Amniotic epithelial cell (primary cell): ENCODE data around the gene KCNE1.
"Not testable (repeated sequence)": the region's sequence is repeated elsewhere in the genome, so short reads cannot be mapped to it uniquely, and the experiment has no call there.

ENCODE experiments used
- DNase-seq: peaks from one replicate; pipeline ENCODE4 v3.0.0-alpha.2; 2010; ENCODE audit warnings: low read depth

KCNE1 gene

GRCh38 chr21:34511181-34511580, 829 bp downstream of the KCNE1 start:
- peak; percentile 76 for DNase-seq

DNA sequence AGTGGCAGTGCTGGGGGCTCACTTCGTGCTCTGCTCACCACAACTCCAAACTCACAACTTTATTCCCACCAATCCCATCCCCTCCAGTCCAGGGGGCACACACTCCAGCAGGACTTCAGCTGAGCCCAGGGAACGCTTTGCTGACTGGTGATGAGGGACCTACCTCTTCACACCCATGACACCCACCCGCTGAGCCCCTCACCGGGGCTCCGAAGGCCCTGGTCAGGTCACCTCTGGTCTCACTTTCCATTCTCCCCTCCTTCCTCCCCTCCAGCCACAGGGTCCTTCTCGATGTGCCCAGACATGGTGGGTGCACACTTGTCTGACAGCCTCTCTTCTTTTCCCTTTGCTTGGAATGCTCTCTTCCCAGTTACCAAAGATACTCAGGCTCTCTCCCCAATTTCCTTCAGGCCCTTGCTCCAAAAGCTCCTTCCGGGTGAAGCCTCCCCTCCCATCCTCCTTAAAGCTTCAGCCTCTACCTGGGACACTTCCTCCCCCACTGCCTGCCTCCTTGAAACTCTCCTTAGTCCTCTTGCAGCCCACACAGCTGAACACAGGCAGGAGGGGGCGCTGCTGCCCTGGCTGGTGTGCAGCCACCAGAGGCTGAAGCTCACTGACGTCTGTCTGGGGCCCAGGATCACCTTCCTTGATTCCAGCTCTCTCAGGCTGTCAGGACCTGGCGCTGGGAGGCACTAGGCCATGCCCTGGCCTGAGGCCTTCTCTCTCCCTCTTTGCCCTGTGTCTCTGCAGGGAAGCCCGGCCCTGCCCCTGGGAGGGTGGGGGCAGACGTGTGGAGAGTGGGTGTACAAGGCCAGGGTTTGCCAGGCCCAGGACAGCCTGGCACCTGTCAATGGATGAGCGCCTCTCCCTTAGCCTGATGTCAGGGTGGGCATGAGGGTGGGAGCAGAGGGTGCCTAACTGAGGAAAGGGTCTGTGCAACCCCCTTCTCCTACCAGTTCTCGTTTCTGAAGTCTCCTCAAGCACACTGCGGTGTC, 1.6 kb downstream of the KCNE1 start:
- peak; percentile 80 for DNase-seq

DNA sequence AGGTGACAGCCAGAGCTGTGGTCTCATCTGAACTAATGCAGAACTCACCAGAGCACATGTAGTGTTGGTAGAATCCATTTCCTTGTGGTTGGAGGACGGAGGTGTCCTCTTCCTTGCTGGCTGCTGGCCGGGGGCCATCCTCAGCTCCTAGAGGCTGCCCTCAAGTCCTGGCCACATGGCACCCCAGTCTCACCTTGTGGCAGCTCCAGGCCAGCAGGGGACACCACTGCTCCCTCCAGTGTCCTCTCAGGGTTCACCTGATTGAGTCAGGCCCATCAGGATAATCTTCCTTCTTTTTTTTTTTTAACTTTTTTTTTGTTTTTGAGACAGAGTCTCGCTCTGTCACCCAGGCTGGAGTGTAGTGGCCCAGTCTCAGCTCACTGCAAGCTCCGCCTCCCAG, 2.9 kb downstream of the KCNE1 start:
- DNase-seq = no peak

- peak; percentile 36 for DNase-seq
Observed at GRCh38 chr21:34504595-34504994, 7.4 kb downstream of the KCNE1 start.

- no peak for DNase-seq
Observed at GRCh38 chr21:34502480-34503106, 9.4 kb downstream of the KCNE1 start.

DNA sequence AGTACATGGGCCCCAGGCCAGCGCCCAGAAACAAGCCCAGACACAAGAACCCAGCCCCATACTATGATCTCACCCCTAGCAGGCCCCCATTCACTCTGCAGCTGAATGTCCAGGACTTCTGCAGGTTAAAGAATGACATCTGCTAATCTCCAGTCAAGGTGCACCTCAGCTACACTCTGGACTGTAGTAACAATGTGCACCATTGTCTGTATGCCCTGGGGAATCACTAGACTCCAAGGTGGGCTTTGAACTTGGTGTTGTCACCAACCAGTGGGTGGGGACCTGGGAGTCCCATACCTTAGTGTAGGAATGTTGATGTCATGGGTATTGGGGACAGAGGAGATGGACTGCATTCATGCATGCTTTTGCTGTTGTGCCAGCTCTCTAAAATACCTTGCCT, 10.3 kb downstream of the KCNE1 start:
- DNase-seq = no peak

- DNase-seq = no peak
Observed at GRCh38 chr21:34500191-34500590, 11.8 kb downstream of the KCNE1 start.

- peak; percentile 49 for DNase-seq
Observed at GRCh38 chr21:34499116-34499515, 12.9 kb downstream of the KCNE1 start.

- DNase-seq = peak; percentile 90
Observed at GRCh38 chr21:34498623-34499022, 13.4 kb downstream of the KCNE1 start.

DNA sequence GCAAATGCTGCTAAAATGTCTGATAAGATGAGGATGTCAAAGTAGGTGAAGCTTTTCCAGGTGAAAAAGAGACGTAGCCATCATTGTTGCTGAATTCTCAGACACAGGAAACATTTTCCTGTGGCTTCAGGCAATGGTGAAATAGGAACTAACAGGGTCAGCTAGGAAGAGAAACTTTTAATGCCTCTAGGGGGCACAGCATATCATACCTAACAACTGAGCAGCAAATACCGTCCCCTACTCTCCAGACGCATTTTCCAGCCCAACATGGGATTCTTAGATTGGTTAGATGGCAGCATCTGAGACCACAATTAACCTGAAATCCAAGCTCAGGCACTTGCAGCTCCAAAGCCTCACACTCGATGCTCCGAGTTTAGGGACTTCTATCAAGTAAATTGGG, 28.2 kb downstream of the KCNE1 start:
- not testable (repeated sequence) for DNase-seq

DNA sequence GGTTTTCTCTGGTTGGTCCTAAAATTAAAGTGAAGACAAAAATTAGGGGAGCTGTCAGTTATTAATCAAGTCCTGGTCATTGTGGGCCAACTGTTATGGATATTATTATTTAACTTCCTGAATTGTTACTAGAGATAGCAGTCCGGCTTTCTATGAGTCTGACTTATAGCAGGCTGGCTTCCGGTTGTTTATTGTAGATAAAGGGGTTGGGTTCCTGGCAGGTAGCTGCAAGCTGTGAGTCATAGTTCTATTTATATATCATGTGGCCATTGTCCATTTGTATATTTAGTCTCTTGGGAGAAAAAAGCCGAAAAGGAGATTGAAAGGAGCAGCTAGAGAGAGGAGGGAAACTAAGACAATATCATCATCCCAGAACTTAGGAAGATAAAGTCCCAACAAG, 28.6 kb downstream of the KCNE1 start:
- not testable (repeated sequence) for DNase-seq

DNA sequence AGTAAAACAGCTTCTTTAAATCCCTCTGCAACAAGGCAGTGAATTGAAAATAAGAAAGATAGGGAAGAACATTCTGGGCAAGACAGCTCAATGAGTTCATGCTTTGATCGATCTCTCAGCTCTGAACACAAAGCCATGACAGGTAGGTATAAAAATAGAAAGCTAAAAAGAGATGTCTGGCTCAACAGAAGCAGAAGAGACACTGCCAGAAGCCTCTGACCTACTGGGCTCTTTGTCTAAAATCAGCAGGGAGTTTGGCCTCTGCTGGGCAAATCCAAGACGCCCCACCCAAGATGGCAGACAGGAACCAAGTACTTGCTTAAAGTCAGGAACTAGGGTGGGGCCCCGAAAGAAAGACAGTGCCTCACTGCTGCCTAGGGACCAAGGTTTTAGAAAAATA, 44.7 kb downstream of the KCNE1 start:
- not testable (repeated sequence) for DNase-seq

DNA sequence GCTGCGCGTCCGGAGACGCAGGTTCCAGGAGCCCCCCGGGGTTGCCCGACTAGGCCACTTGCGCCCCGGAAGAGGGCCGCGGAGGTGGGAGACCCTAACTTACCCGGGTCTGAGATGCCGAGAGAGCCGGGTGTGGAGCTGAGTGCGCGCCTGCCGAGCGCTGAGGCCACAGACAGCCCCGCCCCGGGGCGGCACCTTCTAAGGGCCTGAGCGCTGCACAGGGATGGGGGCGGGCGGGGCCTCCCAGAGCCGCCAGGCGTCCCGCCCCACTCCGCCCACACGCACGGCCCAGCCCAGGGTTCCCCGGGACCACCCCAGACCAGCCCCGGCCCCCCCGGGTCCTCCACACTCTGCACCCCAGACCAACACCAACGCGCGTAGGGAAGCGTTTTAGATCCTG, 52.6 kb downstream of the KCNE1 start:
- not testable (repeated sequence) for DNase-seq

DNA sequence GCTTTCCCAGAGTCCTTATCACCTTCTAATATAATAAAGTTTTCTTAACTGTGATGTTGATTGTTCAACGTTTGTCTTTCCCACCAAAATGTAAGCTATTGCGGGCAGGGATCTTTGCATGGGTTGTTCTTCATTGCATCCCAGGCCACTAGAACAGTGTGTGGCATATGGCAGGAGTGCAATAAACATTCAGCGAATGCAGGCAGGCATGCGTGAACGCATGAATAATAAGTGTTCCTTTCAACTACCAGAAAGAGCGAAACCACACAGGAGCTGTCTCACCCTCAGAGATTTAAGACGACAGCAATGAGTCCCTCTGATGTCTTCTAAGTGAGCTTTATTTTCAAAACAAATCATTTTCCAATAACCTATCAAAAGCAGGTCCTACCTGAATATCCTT, 53.7 kb downstream of the KCNE1 start:
- DNase-seq = not testable (repeated sequence)

DNA sequence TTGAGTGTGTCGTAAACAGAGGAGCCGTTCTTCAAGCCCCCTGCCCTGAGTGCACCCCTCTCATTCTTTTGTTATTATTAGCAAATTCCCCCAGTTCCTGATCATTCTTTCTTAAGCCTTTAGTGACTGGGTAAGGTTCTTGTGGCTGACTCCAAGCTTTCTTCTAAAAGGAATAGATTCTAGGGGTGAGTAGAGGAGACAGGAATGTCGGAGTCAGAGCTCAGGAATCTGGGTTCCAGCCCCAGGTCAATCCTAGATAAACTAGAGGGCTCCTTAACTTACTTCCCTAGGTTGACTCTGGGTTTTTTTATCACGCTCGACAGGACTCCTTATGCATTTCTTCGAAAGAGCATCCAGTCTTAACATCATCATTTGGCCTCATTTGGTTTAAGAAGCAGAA, 55.8 kb downstream of the KCNE1 start:
- DNase-seq = not testable (repeated sequence)

- not testable (repeated sequence) for DNase-seq
Observed at GRCh38 chr21:34455628-34456027, 56.4 kb downstream of the KCNE1 start.

DNA sequence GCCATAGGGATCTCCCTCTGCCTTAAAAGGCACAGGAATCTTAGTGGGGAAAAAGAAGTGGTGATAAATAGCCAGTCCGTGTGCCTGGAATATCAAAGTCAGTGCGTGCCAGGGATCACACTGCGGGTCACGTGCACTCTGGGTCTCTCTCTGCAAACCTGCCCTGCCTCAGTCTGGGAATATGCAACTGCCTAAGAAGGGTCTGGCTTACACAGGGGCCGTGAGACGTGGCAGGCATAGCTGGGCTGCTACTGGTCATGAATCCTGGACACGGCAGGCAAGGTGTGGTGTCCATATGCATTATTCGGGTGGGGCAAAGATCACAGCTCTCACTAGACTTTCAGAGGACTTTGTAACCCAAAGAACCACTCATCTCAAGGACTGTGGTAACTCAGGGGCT, 65.0 kb downstream of the KCNE1 start:
- not testable (repeated sequence) for DNase-seq

GRCh38 chr21:34443486-34443885, 68.5 kb downstream of the KCNE1 start:
- DNase-seq = not testable (repeated sequence)

- DNase-seq = not testable (repeated sequence)
Observed at GRCh38 chr21:34429710-34430109, 82.3 kb downstream of the KCNE1 start.

- not testable (repeated sequence) for DNase-seq
Observed at GRCh38 chr21:34428441-34428840, 83.6 kb downstream of the KCNE1 start.

DNA sequence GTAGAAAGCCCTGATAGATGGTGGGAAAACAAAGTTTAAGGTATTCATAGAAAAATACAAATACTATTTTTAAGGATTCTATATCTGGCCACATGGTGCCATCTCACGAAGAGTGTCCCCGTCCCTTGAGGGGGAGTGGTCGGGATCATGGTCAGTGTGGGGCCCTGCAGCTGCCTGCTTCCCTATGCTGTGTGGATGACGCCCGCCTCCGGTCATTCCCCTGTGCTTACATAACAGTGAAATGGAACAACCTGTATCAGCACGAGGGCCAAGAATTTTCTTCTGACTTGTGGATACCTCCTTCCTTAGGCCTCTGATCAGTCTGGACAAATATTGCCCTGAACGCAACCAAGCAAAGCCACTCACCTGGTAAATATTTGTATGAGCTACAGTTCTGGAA, 84.7 kb downstream of the KCNE1 start:
- DNase-seq = not testable (repeated sequence)

GRCh38 chr21:34423805-34424204, 88.2 kb downstream of the KCNE1 start, which contains the start of gene SMIM34:
TSS of gene SMIM34 (minus strand) at chr21:34423951. CDS start at chr21:34423839, 112 bp downstream.
- DNase-seq = not testable (repeated sequence)
